ENCODE measurements around the gene TSSK6. TPM values are rescaled to one million over a fixed set of nuclear protein-coding genes. Genes with fewer than 3 reads are reported as not detected.

Gene TSSK6
- total RNA-seq (2014; rRNA removed; shearing (Covaris generic)), result 1.1 and 1.4 TPM in 2 replicates
- polyA plus RNA-seq (2015; cell fraction: cytosol; rRNA removed), result 6.6 and 6.9 TPM in 2 replicates
- polyA plus RNA-seq (2015; cell fraction: nucleus; rRNA removed), result 8.1 and 8.5 TPM in 2 replicates

DNA sequence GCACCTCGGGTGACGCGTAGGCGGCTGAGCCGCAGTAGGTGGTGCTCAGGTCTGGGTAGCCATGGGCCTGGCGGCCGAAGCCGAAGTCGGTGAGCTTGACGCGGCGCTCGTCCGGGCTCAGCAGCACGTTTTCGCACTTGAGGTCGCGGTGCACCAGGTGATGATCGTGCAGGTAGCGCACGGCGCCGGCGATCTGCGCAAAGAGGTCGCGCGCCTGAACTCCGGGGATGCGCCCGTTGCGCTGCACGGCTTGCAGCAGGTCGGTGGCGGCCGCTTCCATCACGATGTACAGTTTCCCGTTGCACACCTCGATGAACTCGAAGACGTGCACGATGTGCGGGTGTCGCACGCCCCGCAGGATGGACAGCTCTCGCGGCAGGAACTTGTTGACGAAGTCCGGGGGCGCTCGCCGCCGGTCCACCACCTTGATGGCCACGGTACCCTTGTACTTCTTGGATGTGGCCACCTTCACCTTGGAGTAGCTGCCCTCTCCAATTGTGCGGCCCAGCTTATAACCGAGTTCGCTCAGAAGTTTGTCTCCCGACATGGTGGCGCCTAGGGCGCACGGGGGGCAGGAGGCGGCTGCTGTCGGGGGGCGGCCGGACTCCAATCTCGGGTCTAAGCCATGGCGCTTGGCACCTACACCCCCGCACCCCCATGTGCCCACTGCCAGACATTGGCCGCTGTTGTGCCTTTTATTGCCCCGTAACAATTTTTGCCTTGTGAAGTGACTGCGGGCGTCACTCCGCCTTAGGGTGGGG lies at the start of gene TSSK6:
TSS of gene TSSK6 (minus strand) at position 668 of the 761 bp plus-strand sequence. CDS start at position 547, 121 bp downstream.
- no peak for DNase-seq (ENCODE audit: low read depth)

DNA sequence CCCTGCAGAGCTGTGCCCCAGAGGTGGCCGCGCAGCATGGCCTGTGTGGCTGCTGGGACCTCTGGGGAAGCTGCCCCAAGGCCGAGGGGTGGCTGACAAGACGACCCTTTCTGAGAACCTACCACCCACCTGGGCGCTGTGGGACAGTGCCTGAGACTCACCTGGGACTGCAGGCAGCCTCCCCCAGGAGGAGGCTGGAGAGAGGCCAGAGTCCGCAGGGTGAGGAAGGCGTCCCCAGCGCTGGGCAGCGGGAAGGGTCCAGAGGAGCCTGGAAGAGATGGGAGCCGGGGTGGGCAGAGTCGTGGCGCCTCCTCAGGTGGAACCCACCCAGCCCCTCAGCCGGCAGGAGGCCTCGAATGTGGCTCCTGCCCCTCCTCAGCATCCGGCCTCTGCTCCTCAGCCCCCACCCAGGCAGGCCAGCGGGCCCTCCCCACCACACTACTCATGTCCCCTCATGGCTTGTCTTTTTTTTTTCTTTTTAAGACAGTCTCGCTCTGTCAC lies 48.0 kb upstream of the TSSK6 start:
- no peak for DNase-seq (ENCODE audit: low read depth)

DNA sequence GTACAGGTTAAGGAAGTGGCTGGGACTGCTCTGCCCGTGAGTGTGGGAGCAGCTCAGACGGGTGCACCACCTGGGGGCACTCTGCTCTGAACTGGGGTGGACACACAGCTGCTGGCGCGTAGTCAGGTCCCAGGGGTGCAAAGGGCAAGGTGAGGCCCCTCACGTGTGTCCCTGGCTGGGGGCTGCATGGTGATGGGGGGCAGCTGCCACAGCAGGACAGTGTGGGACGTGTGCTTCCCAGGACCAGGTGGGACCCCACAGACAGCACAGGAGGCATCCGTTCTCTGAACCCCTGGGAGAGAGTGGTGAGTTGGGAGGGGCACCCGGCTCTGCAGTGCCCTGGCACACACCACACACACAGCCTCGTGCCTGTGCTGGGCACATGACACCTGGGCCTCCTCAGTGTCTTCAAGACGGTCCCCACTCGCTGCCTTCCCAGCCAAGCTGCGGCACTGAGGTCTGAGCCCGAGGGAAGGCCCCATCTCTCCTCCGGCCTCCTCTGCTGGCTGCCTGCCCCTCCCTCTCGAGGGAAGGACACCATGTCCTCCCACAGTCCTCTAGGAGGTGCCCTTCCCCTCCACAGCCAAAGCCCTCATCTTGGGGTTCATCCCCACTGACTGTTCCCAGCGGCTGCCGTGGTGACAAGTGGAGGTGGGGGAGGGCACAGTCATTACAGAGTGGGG lies 47.5 kb upstream of the TSSK6 start:
- no peak for DNase-seq (ENCODE audit: low read depth)

DNA sequence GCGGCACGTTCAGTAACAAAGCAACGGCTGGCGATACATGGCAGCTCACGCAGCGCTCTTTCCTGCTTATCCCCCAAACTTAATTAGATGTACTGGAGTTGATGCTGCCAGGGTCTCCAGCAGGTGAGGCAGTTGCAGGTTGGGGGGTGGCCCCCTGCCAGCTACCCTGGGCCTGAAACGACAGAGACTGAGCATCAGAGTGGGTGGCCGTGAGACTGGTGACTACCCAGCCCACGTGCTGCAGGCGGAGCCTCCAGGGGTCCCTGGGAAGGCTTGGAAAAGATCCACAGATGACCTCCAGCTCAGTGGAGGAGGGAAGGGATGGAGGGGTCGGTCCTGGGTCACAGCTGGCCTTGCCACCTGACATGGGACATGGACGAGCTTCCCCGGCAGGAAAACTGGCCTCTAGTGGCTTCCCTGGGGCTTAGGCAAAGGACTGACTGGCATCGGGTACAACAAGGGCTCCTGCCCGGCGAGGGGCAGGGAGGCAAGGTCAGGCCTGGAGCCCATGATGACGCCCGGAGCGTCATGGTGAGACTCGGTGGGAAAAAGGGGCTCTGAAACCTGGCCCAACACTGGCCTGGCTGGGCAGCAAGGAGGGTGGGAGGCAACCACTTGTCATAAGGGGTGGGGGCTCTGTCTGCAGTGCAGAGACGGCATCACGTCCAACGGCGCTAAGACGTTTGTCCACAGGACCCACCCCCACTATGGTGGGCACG lies 46.8 kb upstream of the TSSK6 start:
- DNase-seq (ENCODE audit: low read depth), result no peak

DNA sequence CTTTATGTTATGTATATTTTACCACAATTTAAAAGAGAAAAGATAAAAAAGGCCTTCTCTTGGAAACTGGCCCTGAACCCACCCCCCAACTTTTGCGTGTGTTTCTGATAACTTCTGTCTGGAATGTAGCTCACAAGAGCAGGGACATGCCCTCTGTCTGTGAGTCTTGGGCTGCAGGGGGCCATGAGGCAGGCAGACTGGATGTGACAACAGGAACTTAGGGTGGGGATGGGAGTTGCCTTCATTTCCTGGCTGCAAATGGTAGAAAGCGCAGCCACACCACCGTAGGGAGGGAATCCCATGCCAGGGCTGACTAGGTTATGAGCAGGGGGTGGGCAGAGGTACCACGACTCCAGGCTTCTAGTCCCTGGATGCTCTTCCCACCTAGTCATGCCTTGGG lies 44.6 kb upstream of the TSSK6 start:
- DNase-seq (ENCODE audit: low read depth), result no peak

DNA sequence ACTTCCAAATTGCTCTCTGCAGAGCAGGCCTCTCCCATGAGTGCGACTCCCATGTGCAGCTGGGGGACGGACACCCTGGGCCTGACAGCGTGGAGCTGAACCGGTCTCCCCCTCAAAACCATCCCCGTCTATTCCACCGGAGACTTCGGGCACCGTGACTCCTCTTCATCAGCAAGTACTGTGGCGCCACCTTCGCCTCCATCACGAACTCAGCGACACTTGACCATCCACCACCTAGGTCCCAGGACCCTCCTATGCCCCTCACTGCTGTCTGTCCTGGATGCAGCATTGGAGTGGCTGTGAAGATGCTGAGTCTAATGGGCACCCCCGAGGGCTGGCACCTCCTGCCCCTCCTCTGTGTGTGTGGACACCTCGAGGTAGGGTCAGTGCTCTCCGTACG lies 43.3 kb upstream of the TSSK6 start:
- no peak for DNase-seq (ENCODE audit: low read depth)

DNA sequence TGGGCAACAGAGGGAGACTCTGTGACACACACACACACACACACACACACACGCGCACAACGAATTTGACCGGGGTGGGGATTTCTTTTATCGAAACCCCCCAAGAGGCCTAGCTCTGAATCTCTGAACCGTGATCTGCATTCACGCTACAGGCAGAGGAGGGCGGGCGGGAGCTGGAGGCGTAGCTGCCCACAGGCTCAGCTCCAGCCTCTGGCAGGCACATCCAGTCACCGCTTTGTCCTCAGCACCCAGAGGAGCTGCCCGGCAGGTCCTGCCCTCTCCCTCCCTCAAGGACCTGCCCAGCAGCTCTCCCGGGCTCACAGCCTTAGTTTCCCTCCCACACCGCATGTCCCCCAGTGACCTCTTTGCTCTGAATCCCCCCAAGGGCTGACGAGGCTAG lies 42.7 kb upstream of the TSSK6 start:
- no peak for DNase-seq (ENCODE audit: low read depth)

DNA sequence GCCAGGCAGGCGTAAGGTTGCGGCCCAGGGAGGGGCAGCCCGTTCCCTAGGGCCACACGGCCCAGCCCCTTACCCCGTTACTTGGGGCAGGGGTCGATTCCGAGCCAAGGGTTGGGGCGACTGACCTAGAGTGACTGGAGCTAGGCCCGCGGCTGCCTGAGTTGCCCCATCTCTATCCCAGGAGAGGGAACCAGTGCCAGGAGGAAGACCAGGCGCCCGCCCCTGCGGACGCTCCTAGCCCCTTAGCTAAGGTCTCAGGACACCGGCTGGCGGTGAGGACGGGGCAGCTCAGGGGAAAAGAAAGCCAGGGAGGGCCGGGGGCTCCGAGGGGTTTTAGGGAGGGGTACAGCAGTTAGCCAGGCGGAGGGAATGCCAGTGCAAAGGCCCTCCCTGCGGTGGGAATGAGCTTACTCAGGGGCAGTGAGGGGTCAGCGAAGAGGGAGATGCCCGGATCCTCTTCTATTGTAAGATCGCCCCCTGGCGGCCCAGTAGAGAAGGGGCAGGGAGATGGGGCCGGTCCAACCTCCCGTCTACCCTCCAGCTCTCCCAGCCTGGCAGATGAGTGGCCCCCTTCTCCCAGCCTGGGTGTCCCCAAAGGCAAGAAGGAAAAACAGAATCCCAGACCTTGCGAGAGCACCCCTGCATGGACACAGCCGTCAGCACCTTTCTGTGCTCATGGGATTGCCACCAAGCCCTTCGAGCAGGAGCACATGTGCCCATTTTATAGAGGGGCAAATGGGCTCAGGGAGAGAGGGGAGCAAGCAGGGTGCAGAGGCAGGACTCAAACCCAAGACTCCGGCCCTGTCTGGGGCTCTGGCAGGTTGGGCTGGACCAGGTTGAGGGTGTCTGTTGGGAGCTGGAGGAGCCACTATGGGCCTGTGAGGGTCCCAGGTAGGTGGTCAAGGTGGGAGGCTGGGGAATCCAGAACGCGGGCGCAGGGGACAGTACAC lies 39.0 kb upstream of the TSSK6 start:
- DNase-seq (ENCODE audit: low read depth), result peak; percentile 32

DNA sequence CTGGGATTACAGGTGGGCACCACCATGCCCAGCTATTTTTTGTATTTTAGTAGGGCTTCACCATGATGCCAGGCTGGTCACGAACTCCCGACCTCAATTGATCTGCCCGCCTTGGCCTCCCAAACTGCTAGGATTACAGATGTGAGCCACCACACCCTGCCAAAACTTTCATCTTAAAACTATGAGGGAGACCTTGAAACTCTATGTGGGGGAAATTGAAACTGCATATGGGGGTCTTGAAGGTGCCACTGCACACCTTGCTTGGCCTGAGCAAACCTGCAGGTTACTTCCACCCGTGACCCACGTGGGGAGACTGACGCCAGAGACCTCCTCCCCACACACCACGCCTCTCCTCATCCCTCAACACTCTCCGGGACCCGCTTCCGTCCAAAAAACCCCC lies 38.3 kb upstream of the TSSK6 start:
- DNase-seq (ENCODE audit: low read depth), result no peak

DNA sequence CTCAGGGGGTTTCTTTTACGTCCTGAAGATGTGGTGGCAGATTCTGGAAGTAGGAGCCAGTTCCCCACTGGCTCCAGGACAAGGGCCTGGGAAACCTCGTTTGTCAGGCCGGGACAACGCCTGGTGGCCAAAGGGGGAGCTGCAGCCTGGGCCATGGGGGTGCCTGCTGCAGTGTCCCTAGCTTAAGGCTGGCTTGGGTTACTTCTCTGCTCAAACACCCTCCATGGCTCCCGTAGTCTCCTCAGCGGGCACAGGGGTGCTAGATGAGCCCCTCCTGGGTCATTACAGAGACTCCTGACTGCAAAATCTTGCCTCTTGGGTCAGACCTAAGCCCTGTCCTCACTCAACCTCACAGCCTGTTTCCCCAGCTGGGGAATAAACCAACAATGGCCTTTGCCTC lies 37.5 kb upstream of the TSSK6 start:
- peak; percentile 22 for DNase-seq (ENCODE audit: low read depth)

DNA sequence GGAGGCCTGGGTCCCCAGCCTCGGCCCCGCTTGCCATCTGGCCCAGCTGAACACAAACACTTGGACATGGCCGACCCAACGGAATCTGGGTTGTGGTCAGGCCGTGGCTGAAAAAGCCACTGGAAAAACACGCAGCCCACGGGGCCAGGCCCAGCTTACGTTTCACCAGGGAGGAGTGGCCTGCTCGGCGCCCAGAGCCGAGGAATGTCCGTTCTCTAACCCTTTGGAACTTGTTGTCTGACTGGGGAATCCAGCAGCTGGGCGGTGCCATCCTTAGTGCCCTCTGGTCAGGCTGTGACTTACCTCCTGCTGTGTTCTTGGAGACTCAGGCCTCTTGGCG lies 36.5 kb upstream of the TSSK6 start:
- no peak for DNase-seq (ENCODE audit: low read depth)

DNA sequence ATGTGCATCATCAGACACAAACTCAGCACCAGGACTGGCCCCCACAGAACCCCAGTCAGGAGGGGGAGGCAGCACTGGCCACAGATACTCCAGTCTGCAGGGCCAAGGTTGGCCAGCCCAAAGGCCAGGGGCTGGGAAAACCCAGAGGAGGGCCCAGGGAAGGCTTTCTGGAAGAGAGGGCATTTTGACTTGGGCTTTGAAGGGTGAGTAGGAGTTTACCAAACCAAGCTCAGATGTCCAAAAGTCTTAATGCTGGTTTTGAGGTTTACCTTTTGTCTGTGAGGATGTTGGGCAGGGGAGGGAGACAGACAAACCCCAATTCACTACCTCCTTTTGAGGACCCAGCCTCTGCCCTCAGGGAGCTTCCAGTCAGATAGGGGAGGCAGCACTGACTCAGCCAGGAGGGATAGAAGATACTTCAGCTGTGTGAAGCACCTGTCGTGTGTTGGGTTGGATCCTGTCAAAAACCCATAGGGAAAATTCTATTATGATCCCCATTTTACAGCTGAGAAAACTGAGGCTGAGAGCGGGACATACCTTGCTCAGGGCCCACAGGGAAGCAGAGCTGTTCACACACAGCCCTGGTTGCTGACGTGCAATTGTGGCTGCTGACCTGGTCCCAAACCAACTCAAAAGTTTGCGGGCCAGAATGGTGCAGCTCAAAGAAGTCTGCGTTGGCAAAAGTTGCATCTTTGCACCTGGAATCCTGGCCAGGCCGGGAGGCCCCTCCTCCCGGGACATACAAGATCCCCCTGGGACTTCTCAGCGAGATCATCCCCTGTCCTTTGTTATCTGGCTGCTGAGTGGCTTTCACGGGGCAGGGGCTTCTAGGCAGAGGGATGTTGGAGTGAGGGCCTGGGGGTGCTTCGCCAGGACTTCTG lies 35.9 kb upstream of the TSSK6 start:
- no peak for DNase-seq (ENCODE audit: low read depth)

DNA sequence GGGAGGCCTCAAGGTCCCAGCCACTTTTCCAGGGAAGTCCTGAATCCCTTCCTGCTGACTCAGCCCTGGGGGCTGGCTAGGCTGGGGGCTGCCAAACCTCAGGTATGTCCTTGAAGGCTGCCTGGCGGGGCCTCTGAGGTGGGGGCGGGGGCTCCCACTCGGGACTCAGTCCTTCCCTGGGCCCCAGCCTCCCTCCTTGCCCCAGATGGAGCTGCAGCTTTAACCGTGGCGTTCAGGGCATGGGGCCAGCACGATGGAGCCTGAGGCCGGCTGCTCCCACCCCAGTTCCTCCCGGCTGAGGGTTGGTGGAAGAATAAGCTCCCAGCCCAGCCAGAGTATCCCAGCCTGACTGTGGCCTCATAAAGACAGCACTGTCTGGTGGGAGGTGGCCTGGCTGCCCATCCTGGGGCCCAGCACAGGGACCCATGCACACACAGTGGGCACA lies 35.2 kb upstream of the TSSK6 start:
- DNase-seq (ENCODE audit: low read depth), result peak; percentile 20

DNA sequence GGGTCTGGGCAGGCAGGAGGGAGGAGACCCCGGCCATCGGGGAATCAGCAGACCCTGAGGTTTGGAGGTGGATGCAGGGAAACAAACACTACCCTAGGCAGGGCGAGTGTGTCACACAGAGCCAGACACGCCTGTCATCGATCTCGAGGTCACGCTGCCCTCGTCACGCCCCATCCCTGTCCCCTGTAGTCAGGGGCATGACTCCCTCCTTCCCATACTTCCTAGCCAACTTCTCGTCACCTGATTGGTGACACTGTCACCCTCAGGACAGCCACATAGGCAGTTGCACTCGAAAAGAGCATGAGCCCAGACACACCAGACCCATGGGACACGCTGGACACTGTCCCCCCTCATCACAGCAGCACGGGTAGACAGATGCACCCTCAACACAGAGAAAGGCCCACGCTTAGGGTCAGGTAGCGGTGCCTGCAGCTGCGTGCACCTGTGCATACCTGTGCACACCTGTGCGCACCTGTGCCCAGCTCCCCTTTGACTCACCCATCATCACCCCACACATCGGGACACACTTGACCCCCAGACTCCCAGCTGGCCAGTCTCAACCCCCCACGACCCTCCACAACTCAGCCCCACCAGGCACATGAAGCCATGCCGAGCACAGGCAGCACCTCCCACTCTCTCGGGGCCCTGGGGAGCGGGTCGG lies 34.6 kb upstream of the TSSK6 start:
- no peak for DNase-seq (ENCODE audit: low read depth)

DNA sequence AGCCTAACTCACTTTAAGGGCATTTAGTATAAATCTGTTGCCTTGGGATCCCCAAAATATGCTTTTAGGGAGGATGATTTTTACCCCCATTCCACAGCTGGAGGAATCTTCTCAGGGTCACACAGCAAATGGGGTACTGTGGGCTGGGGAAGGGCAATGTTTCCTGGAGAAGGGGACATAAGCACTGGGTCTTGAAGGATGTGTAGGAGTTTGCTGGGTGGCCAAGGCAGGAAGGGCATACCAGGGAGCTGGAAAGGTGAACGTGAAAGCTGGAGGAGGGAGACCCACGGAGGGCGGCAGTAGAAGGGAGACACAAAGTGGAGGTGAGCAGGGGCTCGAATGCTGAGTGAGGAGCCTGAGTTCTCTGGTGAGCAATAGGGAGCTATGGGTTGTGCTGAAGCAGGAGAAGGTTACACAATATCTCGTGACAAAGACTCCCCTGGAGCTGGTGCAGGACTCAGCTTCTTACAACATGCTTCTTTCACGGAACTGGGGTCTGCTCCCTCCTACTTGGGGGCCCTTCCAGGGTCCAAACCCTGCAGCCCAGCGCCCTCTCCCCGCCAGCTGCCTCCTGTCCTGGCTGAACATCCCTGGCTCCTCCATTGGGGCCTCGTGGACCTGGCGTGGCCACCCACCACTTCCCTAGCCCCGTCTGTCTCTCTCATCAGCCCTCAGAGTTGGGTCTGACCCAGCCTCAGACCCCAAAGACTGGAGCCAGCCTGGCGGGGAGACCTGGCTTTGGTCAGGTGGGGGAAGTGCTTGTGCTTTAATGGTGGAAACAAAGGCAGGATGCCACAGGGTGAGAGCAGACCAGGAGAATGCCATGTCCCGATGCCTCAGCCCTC lies 33.8 kb upstream of the TSSK6 start:
- no peak for DNase-seq (ENCODE audit: low read depth)

DNA sequence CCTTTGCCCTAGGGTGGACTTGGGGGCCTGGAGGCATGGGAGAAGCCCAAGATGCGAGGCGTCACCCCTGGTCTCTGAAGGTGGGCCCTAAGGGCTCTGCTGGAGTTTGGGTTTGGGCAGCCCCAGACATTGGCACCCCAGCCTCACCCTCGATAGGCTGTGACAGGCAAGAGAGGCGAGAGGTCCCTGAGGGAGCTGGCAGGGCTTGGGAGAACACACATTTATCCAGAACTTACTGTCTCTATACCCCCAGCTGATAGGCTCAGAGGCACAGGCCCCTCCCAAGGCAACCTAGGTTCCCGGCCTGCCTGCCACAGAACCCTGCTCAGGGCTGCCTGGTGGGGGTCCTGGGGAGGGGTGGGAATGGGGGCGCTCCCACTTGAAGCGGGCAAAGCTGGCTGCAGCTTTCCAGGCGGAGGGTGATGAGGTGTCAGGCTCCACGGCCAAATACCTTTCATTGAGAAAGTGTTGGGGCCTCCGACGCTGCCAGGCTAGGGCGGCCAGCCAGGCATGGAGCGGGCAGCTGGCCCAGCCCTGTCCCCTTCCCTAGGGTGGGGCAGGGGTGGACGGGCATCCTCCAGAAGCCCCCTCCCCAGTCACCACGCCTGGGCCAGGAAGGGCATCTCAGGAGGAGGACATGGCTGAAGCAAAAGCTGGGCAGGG lies 32.5 kb upstream of the TSSK6 start:
- DNase-seq (ENCODE audit: low read depth), result no peak

DNA sequence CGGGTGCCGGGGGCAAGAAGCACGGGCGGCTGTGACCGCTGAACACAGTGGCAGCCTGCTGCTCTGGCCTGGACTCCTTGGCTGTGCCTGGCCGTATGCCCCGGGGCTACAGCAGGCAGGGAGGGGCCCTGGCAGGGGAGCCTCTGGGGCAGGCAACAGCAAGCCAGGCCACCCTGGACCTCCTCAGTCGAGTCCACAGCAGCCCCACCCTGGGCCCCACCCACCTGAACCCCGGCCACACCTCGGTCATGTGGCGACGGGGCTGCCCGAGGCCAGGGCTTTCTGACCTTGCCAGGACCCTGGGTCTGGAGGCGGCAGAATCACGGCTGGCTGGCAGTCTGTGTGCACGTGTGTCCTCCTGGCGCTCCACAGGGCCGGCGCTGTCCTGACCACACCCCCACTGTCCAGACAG lies 31.4 kb upstream of the TSSK6 start:
- DNase-seq (ENCODE audit: low read depth), result no peak

DNA sequence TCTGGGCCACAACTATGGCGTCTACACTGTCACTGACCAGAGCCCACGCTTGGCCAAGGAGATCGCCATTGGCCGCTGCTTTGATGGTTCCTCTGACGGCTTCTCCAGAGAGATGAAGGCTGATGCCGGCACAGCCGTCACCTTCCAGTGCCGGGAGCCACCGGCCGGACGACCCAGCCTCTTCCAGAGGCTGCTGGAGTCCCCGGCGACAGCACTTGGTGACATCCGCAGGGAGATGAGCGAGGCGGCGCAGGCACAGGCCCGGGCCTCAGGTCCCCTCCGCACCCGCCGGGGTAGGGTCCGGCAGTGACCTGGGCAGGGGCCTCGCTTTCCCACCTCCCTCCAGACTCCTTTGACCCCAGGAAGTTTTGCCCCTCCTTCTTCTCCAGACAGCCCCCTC lies 30.4 kb upstream of the TSSK6 start:
- DNase-seq (ENCODE audit: low read depth), result no peak
